CD4-positive, alpha-beta T cell treated with Interleukin-12 subunit alpha and Interleukin-12 subunit beta, for 1 hour (primary cell): Measurements from ENCODE around the gene CHRM1.
"Not testable (repeated sequence)": the region's sequence is repeated elsewhere in the genome, so short reads cannot be mapped to it uniquely, and the experiment has no call there.

Experiments used
- DNase-seq: peaks from one replicate; pipeline ENCODE4 v3.0.0-alpha.2; 2020

The CHRM1 gene

DNA sequence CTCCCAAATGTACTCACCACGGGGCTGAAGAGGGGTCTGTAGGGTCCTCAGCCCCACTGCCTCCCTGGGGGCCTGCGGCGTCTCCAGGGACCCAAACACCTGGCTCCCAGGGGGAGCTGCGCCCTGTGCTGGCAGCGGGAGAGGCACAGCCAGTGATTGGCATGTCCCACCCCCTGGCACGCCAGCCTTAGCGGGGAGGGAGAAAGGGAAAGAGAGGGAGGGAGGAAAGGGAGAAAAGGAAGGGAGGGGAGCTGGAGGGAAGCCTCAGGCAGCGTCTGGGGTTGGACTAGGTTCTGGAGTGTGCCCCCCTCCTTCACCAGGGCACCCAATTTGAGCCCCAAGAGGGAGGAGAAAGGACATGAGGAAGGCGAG, at the start of gene CHRM1:
Gene CHRM1, minus strand, starts transcription at position 163 of the 372 bp plus-strand sequence. CDS start 10,263 bp downstream, outside the sequence.
- DNase-seq: no peak

DNA sequence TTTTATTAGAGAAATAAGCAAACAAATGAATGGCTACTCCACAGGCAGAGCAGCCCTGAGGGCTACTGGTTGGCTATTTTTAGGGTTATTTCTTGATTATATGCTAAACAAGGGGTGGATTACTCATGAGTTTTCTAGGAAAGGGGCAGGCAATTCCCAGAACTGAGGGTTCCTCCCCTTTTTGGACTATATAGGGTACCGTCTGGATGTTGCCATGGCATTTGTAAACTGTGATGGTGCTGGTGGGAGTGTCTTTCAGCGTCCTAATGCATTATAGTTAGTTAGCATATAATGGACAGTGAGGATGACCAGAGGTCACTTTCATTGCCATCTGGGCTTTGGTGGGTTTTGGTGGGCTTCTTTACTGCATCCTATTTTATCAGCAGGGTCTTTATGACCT, 44.4 kb upstream of the CHRM1 start:
- DNase-seq: no peak

- DNase-seq: no peak
These were observed 41.2 kb upstream of the CHRM1 start for GRCh38 chr11:62962391-62962790.

GRCh38 chr11:62961017-62961570, 39.9 kb upstream of the CHRM1 start:
- DNase-seq: no peak

- no peak for DNase-seq
These were observed 38.3 kb upstream of the CHRM1 start for GRCh38 chr11:62959422-62959980.

- DNase-seq: no peak
These were observed 37.6 kb upstream of the CHRM1 start for GRCh38 chr11:62958547-62959421.

DNA sequence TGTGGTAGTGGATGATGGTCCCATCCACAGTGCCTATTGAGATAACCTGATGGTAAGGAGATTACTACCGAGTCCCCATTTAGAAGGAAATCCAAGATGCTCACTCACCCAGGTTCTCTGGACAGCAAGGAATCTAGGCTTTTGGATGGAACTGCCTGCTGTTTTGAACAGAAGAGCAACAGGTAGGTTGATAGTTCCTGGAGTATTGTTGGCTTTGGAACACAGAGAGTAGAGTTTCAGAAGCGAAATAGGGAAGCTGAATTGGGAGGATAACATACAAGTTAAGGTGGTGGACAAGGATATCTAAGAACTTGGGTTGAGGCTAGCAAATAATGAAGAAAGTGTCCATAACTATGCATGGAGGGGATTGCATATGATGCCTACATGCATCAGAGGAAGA, 36.0 kb upstream of the CHRM1 start:
- DNase-seq: no peak

DNA sequence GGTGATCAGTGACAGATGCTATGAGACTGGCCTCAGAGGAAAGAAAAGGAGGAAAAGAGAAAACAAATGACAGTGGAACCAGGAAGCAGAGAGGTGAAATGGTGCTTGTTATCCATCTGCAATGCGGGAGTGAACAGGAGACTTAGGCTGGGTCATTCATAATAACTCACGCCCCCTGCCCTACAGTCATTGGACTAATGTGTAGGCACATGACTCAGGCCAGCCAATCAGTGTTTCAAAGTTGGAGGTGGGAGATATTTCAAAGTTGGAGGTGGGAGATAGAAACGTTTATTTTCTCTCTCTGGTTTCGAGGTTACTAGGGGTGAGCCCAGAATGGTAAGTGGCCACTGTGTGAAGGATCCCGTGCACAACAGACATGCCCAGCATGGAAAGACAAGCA, 33.3 kb upstream of the CHRM1 start:
- no peak for DNase-seq

- no peak for DNase-seq
These were observed 32.6 kb upstream of the CHRM1 start for GRCh38 chr11:62953811-62954210.

DNA sequence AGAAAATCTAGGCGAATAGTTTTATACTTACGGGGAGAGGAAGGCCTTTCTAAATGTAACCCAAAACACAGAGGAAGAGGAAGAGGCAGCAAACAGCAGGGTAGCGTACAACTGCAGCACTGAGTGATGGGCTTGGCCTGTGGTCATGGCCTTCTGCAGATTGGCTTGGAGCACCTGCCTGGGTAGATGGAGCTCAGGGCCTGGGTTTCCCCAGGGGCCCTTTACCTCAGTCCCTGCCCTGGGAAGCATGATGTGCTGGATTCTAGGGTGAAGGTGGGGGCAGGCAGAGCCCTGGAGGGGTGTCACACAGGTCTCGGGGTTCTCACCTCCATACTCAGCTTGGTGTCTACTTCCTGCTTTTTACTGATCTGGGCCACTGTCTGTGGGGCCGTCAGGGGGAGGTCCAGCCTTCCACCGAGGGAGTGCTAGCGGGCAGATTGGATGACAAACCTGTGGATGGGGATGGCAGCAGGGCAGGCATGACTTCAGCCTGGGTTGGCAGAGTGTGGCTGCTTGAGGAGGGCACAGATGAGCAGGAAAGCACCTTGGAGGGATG, 27.7 kb upstream of the CHRM1 start:
- DNase-seq: no peak

GRCh38 chr11:62945538-62945937, 24.4 kb upstream of the CHRM1 start:
- DNase-seq: not testable (repeated sequence)

DNA sequence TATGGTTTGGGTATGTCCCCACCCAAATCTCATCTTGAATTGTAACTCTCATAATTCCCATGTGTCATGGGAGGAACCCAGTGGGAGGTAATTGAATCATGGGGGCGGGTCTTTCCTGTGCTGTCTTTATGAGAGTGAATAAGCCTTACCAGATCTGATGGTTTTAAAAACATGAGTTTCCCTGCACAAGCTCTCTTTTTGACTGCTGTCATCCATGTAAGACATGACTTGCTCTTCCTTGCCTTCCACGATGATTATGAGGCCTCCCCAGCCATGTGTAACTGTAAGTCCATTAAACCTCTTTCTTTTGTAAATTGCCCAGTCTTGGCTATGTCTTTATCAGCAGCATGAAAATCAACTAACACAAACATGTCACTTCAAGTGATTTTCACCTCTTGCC, 16.4 kb upstream of the CHRM1 start:
- not testable (repeated sequence) for DNase-seq

DNA sequence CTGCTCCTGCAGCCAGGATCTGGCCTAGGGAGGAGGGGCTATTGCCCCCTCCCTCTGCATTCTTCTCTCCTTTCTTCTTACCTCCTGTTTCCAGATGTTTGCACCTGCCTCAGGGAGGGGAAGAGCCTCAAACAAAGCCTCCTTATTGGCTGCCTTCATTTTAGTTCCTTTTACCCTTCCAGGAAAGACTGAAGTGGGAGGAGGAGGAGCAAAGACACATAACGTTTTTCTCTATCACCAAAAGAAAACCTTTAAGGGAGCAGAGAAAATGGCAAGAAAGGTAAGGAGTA, 13.3 kb upstream of the CHRM1 start:
- DNase-seq: no peak

GRCh38 chr11:62933750-62934495, 12.8 kb upstream of the CHRM1 start:
- no peak for DNase-seq

- no peak for DNase-seq
These were observed 12.1 kb upstream of the CHRM1 start for GRCh38 chr11:62933285-62933684.

DNA sequence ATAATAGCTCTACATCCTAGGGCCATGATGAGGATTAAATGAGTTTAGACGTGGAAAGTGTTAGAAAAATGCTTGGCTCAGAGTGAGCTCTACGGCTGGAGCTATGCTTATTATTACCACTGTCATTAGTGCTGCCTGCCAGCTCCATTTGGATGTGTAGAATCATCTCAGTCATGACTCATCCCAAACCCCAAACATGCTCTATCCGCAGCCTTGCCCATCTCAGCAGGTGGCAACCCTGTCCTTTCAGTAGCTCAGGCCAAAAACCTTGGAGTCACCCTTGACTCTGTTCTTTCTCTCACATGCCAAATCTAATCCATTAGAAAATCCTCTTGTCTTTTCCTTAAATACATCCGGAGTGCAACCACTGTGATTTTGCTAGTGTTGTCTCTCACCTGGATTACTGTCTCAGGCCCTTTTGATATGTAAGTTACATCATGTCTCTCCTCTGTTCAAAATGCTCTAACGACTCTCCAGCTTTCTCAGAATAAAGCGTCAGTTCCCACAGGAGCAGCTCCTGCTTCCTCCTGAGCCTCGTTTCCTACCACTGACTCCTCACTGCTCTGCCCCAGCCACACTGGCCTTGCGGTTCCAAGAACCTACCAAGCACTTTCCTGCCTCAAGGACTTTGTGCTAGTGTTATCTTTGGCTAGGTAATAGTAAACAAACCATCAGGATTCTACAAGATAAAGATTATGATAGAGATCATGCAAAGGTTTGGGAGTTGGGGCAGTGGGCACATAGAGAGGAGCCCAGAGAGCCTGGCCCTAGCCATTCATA, 10.5 kb upstream of the CHRM1 start:
- no peak for DNase-seq

GRCh38 chr11:62930666-62931065, 9.5 kb upstream of the CHRM1 start:
- DNase-seq: no peak

DNA sequence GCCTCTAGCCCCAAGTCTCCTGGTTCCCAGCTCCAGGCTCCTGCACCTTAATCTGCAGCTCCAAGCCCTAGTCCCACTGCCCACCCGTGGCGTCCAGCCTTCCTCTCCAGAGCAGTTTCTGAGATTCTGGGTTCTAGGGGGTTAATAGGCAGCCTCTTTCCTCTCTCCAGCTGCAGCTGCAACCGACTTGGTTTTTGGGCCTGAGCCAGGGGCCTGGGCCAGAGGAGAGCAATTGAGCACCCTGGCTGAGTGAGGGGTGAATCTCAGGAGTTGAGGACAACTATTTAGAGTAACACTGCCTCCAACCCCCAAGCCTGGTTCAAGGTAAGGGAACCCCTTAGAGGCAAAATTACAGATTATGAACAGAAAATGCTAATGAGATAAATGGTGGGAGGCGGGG, 9.0 kb upstream of the CHRM1 start:
- no peak for DNase-seq

DNA sequence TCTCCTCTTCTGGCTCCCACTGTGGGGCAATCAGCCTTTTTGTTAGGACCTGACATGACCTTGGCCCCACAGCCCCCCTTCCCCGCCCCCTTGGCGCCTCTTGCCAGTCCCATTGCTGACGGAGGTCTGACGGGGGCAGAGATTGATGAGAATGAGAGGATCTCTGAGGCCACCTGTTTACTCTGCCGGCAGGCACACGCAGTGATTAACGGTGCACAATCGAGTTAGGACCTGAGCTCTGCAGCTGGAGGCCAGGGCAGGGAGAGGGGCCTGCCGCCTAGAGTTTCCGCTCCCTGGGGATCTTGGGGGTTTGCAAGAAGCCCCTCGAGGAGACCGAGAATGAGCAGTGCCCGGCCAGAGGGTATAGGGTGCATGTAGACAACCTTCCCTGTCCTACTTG, 6.8 kb upstream of the CHRM1 start:
- DNase-seq: no peak

GRCh38 chr11:62926680-62927455, 5.7 kb upstream of the CHRM1 start:
- no peak for DNase-seq

DNA sequence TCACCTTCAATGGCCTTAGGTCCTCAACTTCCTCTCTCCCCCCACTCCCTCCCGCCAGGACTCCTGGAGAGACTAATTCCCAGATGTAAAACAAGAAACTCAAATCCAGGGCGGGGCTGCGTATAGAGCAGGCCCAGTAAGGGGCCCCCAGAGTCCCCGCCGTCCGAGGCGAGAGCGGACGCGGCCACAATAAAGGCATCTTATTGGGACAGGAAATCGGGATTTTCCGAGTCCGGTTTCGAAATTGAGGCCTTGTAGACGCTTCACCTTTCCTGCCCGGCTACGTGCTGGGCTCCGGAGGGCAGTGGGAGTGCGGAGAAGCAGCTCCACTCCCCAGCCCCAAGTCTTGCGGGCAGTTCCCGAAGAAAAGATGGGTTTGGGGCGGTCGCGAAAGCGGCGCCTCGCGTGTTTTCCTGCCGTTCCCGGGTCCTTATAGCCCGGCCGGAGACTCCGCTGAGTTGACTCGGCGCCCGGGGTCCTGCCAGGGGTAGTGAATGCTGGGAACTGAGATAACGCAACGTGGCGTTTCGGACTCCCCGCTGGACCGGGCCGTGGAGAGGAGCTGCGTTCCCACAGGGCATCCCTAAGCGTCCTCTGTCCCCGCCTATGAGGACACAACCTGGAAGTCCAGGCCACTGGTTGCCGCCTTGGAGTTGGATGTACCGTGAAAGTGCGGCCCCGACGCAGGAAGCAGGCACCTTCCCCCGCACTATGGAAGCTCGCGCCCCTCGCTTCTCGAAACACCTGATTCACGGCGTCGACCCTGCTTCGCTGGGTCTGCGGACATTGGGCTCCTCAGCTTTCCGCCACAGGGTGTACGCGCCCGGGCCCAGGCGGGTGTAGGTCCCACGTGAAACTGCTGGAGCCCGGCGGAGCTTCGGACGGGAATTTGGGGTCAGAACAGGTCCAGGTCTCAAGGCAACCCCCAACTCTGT, 4.8 kb upstream of the CHRM1 start:
- DNase-seq: no peak
